GM19043 (cell line): ENCODE data around the gene SEC14L5.

Experiments
- ATAC-seq: cut with Tn5 transposase; IDR thresholded peaks from one replicate; pipeline ENCODE4 v1.9.1; 2021; ENCODE audit warnings: low read depth; ENCODE audit not compliant: unreplicated experiment

Gene SEC14L5

DNA sequence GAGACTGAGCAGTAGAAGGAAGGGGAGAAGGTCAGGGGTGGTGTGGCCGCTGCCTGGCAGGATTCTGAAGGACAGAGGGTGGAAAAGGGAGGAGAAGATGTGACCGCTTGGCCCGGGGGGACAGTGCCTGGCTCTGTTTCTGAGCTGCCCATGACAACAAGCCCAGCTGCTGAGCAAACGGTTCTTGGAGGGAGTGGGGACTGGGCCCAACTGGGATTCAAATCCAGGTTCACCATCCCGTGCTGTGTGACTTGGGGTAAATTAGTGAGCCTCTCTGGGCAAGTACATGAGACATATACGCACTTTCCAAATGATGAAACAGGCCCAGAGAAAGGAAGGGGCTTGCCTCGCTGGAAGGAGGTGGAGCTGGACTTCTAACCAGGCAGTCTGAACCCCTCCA, 23.3 kb downstream of the SEC14L5 start:
- ATAC-seq = no peak

DNA sequence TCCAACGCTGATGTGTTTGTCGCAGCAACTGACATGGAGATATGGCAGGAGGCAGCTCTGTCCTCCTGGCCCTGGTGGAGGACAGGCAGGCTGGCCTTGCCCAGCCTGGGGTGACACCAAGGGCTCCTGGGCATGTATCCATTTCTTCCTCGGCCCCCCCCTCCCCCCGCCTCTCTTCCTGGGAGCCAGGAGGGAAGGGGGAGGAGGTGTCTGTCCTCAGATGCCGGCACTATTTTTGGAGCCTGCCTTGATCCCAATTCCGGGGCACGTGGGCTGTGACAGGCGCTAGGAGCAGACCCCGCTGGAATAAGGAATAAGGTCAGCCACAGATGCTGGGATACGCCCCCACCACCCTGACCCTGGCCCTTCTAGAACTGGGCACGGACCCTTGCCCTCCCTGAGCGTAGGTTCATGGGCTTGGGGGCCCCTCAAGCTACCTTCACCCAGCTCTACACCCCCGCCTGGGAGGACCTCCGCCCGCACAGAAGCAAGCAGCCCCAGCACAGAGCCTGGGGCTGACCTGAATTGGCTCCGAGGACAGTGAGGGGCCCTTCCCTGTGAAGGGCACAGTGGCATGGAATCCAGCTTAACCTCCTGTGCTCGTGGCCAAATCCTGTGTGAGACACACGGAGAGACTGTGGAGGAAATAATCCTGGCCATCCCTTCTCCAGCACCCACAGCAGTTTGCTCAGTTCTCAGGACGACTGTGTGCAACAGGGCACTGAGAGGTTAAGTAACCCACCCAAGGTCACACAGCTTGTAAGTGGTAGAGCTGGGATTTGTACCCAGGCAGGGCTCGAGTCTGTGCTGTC, 24.1 kb downstream of the SEC14L5 start:
- no peak for ATAC-seq

DNA sequence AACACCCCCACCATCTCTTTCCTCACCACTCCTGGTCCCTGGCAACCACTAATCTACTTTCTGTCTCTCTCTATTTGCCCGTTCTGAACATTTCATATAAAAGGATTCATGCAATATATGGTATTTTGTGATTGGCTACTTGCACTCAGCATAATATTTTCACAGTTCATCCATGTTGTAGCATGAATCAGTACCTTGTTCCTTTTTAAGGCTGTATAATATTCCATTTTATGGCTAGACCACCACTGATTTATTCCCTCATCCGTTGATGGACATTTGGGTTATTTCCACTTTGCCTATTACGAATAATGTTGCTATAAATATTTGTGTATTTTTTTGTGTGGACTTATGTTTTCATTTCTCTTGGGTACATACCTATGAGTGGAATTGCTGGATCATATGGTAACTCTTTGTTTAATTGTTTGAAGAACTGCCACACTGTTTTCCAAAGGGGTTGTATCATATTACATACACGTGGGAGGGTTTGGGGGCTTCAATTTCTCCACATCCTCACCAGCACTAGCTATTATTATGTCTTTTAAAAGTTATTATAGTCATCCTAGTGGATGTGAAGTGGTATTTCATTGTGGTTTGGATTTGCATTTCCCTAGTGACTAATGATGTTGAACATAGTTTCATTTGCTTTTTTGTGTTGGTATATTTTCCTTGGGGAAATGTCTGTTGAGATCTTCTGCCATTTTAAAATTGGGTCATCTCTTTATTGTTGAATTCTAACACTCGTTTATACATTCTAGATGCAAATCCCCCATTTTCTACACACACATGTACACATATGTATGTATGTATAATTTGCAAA, 26.3 kb downstream of the SEC14L5 start:
- ATAC-seq = no peak

DNA sequence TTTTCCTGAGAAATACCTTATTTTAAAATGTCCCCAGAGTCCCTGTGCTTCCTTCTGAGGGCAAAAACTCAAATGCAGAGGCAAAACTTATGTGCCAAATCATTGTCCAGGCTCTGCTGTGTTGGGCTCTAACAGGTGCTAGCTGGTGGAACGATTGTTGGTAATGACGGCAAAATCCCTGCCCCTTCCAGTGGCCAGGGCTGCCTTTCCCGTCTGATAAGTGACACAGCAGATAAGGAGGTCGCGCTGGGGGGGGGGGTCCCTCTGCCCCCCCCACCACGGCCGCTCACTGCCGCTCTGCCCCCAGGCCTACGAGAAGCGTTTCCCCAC, 29.1 kb downstream of the SEC14L5 start:
- no peak for ATAC-seq

DNA sequence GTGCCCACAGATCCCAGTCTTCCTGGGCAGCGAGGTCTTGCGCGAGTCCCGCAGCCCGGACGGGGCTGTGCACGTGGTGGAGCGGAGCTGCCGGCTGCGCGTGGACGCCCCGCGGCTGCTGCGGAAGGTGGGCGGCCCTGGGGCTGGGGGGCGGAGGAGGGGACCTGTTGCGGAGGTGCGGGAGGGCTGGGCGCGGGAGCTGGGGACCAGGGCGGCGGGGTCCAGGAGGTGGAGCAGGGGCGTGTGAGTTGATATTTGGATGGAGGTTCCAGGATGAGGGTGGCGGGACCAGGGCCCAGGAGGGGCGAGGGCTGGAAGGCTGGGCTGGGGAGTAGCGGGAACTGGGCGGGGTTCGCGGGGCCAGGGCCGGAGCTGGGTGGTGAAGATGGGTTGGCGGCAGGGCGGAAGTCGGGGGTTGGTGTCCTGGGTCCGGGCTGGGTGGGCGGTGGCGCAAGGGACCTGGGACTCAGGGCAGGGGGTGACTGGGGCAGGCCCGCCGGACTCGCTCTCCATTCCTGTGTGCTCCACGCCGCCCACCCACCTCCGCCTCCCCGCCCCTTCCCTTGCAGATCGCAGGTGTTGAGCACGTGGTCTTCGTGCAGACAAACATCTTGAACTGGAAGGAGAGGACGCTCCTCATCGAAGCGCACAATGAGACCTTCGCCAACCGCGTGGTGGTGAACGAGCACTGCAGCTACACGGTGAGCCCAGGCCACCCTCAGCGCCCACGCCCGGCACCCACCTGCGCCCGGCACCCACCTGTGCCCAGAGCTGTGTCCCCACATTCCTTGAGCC, 29.6 kb downstream of the SEC14L5 start:
- no peak for ATAC-seq

DNA sequence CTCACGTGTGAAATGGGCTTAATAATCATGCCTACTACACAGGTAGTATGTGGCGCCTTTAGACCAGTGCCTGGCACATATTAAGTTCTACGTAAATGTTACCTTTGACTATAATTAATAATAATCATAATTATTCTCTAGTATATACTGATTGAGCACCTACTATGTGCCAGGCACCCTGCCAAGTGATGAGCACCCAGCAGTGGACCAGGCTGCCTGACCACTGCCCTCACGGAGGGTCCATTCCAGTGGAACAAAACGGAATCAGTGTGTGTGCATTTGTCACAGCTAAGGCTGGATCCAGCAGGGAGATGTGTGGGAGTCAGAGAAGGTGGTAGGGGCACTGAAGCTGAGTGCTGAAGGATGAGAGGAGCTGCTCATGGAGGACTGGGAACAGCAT, 30.5 kb downstream of the SEC14L5 start:
- no peak for ATAC-seq

DNA sequence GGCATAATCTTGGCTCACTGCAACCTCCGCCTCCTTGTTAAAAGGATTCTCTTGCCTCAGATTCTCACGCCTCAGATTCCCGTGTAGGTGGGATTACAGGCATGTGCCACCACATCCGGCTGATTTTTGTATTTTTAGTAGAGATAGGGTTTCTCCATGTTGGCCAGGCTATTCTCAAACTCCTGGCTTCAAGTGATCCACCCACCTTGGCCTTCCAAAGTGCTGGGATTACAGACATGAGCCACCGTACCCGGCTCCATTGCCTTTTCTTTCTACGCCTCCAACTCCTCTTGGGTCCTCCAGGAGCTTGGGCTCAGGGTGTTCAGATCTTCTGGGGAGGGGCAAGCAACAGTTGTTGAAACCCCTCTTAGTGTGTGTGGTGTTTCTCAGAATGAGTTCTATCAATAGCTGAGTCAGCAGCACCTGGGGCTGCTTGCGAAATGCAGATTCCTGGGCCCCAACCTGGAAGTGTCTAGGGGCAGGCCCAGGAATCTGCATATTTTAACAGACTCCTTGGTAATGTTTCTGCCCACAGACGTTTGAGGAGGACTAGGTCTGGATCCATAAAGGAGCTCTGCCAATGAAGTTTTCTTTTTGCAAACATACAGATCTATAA, 31.4 kb downstream of the SEC14L5 start:
- ATAC-seq = no peak

DNA sequence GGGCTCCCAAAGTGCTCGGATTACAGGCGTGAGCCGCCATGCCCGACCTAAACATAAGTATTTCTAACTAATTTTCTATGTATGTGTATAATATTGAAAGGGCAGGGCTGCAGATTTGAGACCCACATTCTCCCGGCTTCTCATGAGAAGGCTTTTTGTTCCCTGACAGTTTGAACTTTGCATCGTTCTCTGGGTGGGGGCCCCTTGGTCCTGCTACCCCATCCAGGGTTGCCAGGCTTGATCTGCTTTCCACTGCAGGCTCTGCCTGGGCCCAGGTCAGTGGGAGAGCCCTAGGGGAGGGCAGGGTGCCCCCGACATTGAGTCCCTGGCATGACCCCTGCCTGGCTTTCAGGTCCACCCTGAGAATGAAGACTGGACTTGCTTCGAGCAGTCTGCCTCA, 32.3 kb downstream of the SEC14L5 start:
- no peak for ATAC-seq

DNA sequence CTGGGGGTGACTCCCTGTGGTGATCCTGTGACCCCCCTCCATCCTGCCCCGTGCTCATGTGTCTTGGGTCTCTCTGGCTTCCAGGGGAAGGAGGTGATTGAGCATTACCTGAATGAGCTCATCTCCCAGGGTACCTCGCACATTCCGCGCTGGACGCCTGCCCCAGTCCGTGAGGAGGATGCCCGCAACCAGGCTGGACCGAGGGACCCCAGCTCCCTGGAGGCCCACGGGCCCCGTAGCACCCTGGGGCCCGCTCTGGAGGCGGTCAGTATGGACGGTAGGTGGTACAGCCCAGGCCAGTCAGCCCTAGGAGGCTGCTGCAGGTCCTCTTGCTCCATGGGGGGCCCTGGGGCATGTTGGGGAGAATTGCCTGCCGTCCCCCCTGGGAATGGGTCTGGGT, 33.6 kb downstream of the SEC14L5 start:
- ATAC-seq = no peak

DNA sequence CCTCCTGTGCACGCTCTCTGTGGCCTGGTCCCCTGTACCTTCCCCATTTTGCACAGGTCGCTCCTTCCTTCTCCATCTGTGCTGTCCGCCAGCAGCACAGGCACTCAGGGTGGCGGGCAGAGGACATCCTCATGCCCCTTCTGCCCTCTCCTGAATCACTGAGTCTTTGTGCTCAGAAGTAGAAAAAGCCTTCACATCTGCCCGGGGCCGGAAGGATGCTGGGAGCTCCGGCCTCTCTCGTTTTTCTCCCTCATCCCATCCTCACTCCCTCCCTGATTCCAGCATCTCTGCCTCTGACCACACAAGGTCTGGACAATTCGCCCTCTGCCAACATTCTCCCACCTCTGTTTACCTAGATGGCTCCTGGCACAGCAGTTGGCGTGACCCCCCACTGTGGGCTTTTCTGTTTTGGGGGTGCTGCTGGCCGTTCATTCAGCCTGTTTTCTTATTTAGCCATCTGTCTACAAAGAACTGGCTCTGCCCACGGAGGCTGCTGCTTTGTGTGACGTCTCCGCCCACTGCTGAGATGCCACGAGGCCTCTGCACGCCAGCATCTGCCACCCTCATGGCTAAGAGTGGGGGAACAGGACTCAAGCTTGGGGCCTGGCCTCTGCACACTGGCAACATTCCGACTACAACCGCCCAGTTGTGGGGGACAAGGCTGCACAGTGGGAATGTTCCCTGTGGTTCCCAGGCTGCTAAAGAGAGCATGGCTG, 36.7 kb downstream of the SEC14L5 start:
- ATAC-seq = no peak

DNA sequence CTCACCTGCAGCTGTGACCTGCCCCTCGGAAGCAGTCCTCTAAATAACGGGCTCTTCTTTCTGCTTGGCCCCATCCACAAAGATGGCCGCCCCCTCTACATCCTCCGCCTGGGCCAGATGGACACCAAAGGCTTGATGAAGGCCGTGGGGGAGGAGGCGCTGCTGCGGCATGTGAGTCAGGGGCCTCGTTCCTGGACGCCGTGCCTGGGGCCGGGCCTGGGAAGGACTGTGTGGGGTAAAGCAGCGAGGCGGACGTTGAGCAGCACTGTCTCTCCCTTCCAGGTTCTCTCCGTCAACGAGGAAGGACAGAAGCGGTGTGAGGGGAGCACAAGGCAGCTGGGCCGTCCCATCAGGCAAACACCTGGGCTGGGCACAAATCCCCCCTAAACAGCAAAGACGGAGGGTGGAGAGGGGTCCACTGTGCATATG, 42.5 kb downstream of the SEC14L5 start:
- ATAC-seq = no peak

DNA sequence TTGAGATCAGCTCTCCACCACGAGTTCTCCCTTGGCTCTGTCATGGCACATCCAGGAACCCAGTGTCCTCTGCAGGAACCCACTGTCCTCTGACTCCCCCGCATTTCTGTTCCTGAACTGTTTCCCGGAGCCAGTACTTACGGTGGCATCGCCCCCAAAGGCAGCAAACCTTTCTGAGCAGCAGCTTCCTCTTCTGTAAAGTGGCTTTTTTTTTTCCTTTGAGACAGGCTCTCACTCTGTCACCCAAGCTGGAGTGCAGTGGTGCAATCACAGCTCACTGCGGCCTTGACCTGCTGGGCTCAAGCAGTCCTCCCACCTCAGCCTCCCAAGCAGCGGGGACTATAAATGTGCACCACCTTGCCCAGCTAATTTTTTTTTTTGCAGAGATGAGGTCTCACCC, 43.4 kb downstream of the SEC14L5 start:
- ATAC-seq = no peak

DNA sequence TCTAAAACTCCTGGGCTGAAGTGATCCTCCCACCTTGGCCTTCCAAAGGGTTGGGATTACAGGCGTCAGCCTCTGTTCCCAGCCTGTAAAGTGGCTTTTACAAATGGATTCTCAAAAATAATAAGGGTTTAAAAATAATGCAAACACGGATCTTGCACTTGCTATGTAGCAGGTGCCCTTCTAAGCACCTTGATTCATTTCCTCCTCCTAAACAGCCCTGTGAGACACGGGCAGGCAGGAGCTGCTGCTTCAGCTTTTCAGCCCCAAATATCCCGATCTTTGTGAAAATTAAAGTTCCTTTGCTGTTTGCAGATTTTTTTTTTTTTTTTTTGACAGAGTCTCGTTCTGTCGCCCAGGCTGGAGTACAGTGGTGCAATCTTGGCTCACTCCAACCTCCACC, 43.9 kb downstream of the SEC14L5 start:
- no peak for ATAC-seq

DNA sequence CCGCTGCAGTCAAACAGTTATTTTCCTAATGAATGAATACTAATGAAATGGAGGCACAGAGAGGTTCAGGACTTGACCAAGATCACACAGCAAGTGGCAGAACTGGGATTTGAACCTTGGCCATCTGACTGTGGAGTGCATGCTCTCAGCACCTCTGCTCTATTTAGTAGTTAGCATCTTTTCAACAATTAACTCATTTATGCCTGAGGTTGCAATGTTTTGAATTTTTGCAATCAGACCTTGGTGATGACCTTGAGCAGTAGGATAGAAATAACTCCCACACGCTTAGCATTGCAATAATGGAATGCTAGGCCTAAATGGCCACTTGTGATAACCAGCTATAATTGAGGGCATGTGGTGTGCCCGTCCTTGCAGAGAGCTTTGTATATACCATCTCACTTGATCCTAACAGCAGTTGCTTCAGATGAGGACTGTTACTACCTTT, 44.6 kb downstream of the SEC14L5 start:
- ATAC-seq = no peak

DNA sequence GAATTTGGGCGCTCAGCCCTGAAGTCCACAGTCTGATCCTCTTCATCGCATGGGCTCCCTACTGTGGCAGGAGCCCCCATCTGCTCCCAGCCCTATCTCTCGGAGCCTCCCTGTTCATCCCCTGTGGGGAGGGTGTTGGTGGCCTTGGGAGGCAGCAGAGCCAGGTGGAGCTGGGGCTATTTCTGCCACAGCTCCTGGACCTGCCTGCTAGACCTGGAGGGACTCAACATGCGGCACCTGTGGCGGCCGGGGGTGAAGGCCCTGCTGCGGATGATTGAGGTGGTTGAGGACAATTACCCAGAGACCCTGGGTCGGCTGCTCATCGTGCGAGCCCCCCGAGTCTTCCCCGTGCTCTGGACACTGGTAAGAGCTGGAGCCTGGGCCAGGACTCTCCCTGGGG, 45.1 kb downstream of the SEC14L5 start:
- no peak for ATAC-seq

DNA sequence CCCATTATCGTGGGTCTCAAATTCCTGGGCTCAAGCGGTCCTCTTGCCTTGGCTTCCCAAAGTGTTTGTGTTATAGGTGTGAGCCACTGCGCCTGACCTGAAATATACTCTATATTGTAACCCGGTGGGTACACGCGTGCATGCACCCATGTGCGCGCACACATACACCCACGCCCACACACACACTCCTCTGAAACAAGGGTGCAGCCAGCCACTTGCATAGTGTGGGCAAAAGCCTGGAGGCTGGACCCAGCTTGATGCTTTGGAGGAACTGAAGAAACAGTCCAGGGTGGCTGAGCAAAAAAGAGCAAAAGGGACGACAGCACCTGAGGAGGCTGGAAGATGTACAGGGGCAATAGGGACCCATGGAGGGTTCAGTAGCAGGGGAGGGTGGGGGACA, 45.7 kb downstream of the SEC14L5 start:
- no peak for ATAC-seq

DNA sequence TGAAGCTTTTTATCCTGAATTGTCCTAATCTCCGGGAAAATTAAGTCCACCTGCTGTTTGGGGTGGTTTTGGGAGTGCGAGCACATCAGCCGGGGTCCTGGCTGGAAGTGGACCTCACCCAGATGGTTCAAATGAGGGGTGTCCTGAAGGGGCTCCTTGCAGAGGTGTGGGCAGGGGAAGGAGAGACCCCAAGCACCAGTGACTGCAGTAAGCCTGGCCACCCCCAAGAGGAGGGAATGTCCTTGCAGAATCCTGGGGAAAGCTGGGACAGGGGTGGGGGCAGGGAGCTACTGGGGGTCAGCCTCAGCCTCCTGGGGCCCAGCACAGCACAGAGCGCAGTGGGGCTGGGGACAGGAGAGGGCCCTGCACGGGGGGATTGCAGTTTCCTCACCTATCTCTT, 46.2 kb downstream of the SEC14L5 start:
- ATAC-seq = no peak

DNA sequence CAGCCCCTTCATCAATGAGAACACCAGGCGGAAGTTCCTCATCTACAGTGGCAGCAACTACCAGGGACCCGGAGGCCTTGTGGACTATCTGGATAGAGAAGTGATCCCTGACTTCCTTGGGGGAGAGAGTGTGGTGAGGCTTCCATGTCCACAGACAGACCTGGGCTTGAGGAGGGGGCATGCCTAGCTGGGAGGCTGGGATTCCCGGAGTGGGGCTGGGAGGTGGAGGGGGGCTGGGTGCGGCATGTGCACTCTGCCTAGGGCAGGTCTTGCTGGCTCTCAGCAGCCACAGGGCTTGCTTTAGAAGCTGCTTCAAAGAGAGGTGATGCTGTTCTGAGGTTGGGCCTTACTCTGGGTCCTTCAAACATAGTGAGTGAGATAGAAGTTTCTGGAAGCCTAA, 47.8 kb downstream of the SEC14L5 start:
- no peak for ATAC-seq

DNA sequence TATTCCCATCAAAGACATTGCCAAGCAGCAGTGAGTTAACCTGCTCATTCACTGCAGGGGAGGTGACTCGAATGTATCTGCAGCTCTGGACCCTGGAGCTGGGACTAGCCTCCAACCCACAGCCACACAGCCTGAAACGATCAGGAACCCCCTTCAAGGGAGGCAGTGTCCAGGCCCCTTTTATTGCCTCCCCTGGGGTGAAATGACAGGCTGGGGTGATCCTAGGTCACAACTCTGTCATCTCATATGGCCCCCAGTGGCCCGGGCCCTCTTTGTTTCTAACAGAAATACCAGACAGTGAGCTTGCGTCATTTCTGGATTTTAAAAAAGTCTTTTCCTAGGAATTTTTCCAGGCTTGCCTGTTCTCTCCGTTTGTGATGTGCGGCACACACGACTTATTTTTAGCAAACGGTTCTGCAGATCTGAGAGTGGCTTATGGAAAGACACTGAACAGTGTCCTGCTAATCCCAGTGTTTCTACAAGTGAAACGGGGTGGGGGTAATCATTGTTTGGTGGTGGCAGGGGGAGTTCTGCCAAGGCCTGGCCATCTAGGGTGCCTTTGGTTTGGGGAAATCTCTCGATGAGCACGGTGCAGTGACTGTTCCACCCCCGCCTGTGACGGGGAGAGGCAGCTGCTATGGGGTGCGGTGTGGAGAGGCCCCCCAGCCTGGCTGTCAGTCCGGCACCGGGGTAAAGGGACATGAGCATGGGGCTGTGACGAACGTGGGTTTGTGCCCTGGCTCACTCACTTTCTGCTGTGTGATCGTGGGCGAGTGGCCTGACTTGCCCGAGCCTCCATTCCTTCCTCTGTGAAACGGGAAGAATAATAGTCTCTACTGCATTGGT, 48.4 kb downstream of the SEC14L5 start:
- ATAC-seq = no peak
